Measurements from ENCODE around the gene CBLB. TPM values are rescaled to one million over a fixed set of nuclear protein-coding genes. Genes with fewer than 3 reads are reported as not detected.

Gene CBLB
- total RNA-seq, 6 experiments from 2014 or later, result 9.4 to 21.4 (median 18.2) TPM

DNA sequence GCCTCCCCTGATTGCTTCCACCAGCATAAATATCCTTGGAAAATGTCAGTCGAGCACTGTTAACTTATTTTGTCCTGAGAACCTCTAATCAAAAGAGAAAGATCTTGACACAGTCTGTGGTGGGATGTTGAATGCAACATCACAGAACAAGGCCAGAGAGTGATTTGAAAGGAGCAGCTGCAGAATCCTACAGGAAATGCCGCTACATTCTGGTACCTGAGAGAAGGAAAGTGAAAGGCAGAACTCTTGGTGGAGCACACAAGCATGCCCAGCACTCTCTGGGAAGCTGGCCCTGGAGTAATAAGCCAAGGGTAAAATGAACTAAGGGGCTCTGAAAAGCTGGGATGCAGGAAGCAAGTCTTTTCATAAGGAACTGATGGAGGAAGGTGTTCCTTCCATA, 75.8 kb downstream of the CBLB start:
- no peak for TF ChIP-seq POLR2A (IDR thresholded peaks at IDR 0.05)
- TF ChIP-seq, protein P1, sequence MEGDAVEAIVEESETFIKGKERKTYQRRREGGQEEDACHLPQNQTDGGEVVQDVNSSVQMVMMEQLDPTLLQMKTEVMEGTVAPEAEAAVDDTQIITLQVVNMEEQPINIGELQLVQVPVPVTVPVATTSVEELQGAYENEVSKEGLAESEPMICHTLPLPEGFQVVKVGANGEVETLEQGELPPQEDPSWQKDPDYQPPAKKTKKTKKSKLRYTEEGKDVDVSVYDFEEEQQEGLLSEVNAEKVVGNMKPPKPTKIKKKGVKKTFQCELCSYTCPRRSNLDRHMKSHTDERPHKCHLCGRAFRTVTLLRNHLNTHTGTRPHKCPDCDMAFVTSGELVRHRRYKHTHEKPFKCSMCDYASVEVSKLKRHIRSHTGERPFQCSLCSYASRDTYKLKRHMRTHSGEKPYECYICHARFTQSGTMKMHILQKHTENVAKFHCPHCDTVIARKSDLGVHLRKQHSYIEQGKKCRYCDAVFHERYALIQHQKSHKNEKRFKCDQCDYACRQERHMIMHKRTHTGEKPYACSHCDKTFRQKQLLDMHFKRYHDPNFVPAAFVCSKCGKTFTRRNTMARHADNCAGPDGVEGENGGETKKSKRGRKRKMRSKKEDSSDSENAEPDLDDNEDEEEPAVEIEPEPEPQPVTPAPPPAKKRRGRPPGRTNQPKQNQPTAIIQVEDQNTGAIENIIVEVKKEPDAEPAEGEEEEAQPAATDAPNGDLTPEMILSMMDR (IDR thresholded peaks at IDR 0.05), result no peak
- 73% methylated on average over 2 of the region's 2 CpGs for WGBS (ENCODE audit: insufficient coverage, low coverage, low lambda C conversion rate, missing lambda C conversion rate)

DNA sequence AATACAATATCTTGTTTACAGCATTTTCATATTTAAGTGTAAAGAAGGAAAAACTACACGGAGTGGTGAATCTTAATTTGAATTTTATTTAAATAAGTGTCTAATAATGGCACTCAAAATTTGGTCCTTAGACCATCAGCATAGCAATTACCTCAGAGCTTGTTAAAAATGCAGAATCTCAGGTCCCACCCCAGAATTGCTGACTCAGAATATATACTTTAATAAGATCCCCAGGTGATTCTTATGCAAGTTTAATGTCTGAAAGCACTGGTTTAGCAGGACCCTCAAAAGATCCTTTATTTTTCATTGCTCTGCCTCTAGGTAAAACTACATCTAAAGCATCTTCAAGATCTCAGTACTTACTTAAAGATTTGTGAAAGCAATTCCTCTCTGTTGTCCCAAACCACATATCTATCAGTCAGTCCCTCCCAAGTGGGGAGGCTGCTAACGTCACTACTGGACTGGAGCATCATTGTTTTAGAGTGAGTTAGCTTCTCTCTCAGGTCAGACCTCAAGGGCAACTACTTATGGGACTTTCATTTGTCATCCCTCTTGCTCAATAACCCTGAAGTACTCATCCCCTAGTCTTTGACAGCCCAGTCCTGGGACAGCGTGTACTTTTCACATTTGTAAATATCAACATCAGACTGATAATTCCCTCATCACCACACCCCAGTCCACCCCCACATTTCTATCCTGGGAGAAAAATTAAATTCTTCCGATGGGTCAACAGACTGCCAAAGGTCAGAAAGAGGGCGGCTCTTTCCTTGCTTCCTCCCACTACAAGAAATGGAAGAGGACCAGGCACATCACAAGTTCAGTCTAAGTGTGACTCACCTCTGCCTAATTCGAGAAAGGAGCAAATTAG, 76.7 kb downstream of the CBLB start:
- WGBS (ENCODE audit: insufficient coverage, low coverage, low lambda C conversion rate, missing lambda C conversion rate), result 31% methylated on average over 6 of the region's 6 CpGs
- TF ChIP-seq, protein P1 (IDR thresholded peaks at IDR 0.05), result no peak
- no peak for TF ChIP-seq POLR2A (IDR thresholded peaks at IDR 0.05)
- Histone ChIP-seq H3K9me3 (no peaks in the 10 kb centered on the region), H3K36me3 (no peaks in the 10 kb centered on the region), H3K4me1 (peaks cover 0 to 18% (median 9%) of the 10 kb centered on the region in 4 donors), H3K27me3 (no peaks in the 10 kb centered on the region), H3K4me3 (no peak overlapping the region), H3K27ac (peak overlapping the region in 2 of 3 donors; percentile 10 to 33)
- DNase-seq (peak in 2 of 3 donors; percentile 47 to 54), ATAC-seq (peak; percentile 87 to 94 (median 90))
- intact Hi-C loops (cut with DNase I), result no loop called here

More for the DNA sequence above, 75.8 kb downstream of the CBLB start:
- intact Hi-C loops (cut with DNase I), result no loop called here
- Histone ChIP-seq H3K27ac (peak overlapping the region in 2 of 3 donors; percentile 10 to 27), H3K9me3 (no peaks in the 10 kb centered on the region), H3K36me3 (no peaks in the 10 kb centered on the region), H3K4me3 (no peak overlapping the region), H3K4me1 (peaks cover 0 to 18% (median 6%) of the 10 kb centered on the region in 4 donors), H3K27me3 (no peaks in the 10 kb centered on the region)
- no peak for DNase-seq
- ATAC-seq, result peak in 2 of 4 donors; percentile 10 to 12

DNA sequence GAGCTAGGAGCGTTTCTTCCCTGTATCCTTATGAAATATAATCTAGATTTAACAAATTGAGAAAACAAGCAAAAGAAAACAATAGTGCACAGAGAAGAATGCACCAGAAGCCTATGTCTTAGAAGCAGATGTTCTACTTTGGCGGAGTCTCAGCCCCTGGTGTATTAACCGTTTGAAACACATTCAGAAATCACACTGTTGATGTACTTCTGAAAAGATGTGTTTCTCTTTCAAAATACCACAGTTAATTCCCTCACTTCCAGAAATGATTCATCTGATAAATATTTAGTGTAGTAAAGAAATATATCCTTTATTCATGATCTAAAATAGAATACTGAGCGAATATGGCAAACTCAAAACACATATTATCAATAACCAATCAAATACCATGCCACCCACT, 77.7 kb downstream of the CBLB start:
- H3K27ac ChIP-seq, result no peak overlapping the region
- DNase-seq (no peak), ATAC-seq (no peak)
- H3K4me1 ChIP-seq, result peaks cover 0 to 18% (median 9%) of the 10 kb centered on the region in 4 donors
- no peaks in the 10 kb centered on the region for H3K27me3 ChIP-seq
- WGBS (ENCODE audit: insufficient coverage, low coverage, low lambda C conversion rate, missing lambda C conversion rate), result 81% methylated on average over 4 of the region's 4 CpGs
- intact Hi-C loops (cut with DNase I), result no loop called here
- no peaks in the 10 kb centered on the region for H3K36me3 ChIP-seq
- H3K4me3 ChIP-seq, result no peak overlapping the region
- no peaks in the 10 kb centered on the region for H3K9me3 ChIP-seq
- TF ChIP-seq, protein P1 (IDR thresholded peaks at IDR 0.05), result no peak

DNA sequence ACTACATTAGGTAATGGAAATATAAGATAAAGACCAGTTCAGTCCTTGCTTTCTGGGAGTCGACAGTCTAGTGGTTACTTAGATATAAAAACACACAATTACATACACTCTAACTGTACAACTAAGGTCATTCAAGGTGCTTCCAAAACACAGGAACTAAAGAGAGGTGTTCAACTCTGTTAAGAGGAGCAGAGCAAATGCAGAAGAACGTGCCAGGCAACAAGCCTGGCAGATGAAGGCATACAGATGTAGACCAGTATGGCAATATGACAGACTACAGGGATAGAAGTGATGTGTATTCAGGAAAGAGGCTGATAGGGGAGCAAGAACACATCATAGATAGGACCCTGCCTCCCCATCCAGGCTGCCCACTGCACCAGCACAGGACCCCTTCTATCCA, 78.3 kb downstream of the CBLB start:
- DNase-seq (no peak), ATAC-seq (no peak)
- Histone ChIP-seq H3K27ac (no peak overlapping the region), H3K4me1 (peaks cover 0 to 18% (median 9%) of the 10 kb centered on the region in 4 donors), H3K9me3 (no peaks in the 10 kb centered on the region), H3K27me3 (no peaks in the 10 kb centered on the region), H3K36me3 (no peaks in the 10 kb centered on the region), H3K4me3 (no peak overlapping the region)
- WGBS (ENCODE audit: insufficient coverage, low coverage, low lambda C conversion rate, missing lambda C conversion rate), result 91% methylated on average over 2 of the region's 2 CpGs
- TF ChIP-seq, protein P1 (IDR thresholded peaks at IDR 0.05), result no peak
- no peak for TF ChIP-seq POLR2A (IDR thresholded peaks at IDR 0.05)
- intact Hi-C loops (cut with DNase I), result no loop called here

Measured in right lobe of liver (tissue), 6 donors.